ENCODE results near the gene RGS2. TPM values are rescaled to one million over a fixed set of nuclear protein-coding genes. Genes with fewer than 3 reads are reported as not detected.

The RGS2 gene, protein sequence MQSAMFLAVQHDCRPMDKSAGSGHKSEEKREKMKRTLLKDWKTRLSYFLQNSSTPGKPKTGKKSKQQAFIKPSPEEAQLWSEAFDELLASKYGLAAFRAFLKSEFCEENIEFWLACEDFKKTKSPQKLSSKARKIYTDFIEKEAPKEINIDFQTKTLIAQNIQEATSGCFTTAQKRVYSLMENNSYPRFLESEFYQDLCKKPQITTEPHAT
- total RNA-seq, result 65.2 TPM

DNA sequence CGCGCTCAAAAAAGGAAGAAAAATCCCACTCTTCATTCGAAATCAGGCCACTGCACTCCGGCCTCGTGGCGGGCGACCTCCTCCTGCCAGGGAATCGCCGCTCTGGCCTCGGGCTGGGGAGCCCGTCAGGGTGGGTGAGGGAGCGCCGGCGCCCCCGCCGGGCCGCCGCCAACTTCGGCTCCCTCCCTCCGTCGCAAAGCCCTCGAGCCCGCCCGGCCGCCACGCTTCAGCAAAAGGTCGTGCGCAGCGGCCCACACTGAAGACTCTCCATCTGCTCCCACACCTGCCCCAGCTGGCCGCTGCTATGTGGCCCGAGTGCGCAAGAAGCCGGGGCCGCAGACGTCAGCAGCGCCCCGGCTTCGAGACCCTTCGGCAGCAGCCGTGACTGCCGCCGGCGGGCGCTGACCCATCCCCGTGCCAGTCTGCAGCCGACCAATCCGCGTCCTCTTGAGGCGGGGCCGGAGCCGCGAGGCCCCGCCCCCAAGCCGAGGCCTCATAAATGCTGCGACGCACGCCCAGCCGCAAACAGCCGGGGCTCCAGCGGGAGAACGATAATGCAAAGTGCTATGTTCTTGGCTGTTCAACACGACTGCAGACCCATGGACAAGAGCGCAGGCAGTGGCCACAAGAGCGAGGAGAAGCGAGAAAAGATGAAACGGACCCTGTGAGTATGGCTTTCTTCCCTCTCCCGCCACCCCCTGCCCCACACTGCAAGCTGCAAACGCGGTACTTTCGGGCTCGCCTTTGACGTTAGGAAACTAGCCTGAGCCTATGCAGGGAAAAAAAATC, at the start of gene RGS2:
RGS2 (plus strand) TSS at position 522 of the 789 bp plus-strand sequence; CDS start at position 555, 33 bp downstream.
- peak; percentile 93 for DNase-seq (ENCODE audit: low spot score)

DNA sequence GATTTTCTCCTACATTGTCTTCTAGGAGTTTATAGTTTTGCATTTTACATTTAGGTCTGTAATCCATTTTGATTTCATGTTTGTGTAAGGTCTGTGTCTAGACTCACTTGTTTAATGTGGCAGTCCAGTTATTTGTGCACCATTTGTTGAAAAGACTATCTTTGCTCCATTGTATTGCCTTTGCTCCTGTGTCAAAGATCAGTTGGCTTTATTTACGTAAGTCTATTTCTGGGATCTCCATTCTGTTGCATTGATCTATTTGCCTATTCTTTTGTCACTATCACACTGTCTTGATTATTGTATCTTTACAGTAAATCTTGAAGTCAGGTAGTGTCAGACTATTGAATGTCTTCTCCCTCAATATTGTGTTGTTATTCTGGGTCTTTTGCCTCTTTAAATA, 49.7 kb upstream of the RGS2 start:
- no peak for DNase-seq (ENCODE audit: low spot score)

DNA sequence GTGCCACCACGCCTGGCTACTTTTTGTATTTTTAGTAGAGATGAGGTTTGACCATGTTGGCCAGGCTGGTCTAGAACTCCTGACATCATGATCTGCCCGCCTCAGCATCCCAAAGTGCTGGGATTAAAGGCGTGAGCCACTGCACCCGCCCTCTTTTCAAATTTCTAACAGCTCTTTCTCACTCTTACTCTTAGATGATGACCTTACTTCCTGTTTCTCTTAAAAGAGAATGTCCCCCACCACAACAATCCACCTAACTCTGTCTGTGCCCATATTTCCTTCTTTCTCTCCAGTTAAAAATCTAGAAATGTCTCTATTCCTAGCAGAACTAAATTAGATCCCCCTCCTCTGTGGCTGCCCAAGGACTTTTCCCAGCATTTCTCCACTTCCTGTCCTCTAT, 46.6 kb upstream of the RGS2 start:
- DNase-seq (ENCODE audit: low spot score), result no peak

DNA sequence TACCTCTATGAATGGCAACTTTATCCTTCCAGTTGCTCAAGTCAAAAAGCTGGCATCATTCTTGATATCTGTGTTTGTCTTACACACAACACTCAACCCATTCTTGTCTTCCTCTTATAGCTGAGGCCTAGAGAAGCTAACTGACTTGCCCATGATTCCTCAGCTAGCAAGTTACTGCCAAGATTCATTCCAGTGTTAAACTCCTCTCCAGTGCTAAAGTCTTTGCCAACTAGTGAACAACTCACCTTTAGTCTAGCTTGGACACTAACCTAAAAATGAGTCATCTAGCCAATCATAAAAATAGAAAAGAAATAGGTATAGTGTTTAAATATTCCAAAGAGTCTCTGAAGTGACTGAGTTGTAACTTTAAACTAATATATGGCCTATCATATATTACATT, 45.6 kb upstream of the RGS2 start:
- no peak for DNase-seq (ENCODE audit: low spot score)

DNA sequence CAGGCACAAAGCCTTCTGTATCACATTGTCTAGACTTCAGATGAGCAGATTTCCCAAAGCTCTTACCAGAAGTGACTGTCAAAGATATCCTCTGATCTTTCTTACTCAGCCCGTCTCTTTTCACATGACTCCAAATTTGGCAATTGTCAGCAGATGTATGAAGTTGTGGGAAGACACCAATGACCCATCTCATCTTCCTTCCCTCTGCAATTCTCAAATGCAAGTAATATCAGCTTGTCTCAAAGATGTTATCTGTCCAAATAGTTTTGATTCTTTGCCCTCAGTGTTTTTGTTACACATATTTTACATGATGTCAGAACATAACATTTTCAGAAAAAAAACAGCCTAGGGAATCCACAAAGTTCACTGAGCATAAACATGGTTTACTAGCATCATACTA, 45.1 kb upstream of the RGS2 start:
- no peak for DNase-seq (ENCODE audit: low spot score)

DNA sequence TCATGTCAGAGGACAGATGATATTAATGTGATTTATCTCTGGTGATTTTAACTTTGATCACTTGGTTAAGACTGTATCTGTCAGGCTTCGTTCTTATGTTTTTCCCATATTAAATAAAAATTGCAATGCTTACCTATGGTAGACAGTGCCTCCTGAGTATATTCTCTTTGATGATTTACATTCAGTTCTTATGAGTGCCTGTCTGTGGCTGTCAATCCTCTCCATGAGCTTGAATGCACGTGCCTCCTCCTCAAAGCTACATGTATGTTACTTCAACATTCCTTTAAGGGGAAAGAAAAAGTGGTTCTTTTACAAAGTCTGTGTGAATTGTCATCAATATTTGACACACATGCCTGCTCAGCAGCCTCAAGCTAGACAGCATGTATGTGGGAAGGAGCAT, 44.2 kb upstream of the RGS2 start:
- no peak for DNase-seq (ENCODE audit: low spot score)

DNA sequence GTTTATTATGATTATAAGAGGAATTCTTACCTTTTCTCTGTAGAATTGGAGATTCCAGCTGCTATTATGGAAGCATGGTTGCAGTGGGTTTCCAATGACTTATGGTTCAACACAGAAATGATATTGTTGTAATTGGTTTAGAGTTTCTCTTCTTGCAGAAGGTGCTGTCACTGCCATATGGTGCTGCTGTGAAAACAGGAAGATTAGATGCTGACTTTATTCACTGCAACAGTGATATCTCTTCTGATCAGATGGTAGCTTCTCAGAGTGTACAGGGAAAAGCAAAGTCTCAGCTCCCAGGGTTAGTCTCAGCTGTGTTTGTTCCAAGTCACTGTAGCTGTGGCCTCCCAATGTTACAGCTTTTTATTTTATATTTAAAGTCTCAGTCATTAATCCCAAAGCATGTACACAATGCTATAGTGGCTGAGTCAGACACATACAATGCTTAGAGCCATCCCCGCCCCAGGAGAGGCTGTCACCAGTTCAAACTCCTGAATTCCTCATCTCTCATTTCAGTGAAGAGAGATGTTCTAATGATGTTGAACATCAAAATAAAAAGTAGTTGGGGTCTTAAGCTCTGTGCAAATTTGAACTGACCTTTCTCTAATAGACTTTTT, 42.7 kb upstream of the RGS2 start:
- DNase-seq (ENCODE audit: low spot score), result no peak

DNA sequence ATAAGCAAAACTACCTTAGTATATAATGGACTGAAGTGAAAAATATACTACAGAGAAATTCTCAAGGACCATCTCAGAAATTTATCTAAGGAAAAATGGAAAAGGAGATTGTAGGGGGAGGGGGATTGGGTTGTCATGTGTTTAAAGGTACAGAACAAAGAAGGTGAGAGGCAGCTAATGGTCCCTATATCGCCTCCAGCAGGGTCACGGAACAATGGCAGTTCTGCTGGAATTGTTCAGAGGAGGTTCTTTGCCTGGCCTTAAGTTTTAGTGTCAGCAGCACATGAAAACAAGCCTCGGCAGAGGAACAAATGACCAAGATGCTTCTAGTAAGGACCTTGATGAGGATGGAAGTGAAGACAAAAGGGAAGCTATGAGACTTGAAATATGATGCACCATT, 42.0 kb upstream of the RGS2 start:
- DNase-seq (ENCODE audit: low spot score), result no peak

DNA sequence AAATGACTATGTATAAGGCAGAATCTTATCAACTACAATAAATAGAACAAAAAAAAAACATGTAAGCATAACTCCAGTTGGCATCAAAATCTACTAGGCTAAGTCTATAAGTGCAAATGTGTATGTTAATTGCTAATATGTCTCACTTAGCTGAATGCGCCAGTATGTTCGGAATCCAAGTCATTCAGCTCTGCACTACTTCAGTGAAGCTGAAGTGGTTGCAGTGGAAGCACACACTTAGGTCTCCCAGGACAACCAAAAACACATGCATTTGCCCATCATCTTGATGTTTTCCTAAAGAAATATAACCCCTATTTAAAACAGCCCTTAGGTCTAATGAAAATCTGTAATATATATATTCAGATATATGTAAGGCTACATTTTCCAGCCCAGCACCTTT, 41.0 kb upstream of the RGS2 start:
- DNase-seq (ENCODE audit: low spot score), result no peak

DNA sequence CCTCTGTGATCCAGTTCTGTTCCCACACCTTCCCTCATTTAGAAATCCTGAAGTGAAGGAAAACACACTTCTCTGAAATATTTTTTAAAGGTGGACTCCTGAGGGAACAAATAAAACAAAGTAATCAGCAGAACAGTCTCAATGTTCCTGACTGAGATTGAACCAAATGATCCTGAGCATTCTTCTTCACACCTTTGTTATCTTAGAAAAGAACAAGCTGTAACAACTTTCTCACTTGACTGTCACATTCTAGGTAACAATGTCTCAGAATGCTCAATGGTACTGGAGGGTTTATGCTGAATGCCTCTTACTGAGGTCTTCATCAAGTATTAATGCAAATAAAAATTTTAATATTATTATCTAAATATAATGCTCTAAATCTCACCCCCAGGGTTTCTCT, 40.4 kb upstream of the RGS2 start:
- DNase-seq (ENCODE audit: low spot score), result no peak

DNA sequence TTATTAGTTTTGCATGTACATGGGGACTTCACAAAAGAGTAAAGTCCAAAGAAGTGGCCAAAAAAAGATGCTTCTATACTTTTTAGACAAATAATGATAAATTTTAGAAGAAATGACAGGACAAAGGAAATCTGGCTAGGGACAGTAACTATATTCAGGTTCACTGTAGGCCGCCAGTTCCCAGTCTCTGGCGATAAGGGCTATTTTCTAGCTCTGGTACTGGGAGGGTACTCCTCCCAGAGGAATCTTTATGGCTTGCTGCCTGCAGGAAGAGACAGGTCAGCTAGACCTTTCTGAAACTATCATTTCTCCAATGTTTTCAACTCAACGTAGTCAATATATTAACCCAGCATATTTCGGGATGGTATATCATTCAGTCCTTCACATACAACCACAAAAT, 37.5 kb upstream of the RGS2 start:
- DNase-seq (ENCODE audit: low spot score), result no peak

DNA sequence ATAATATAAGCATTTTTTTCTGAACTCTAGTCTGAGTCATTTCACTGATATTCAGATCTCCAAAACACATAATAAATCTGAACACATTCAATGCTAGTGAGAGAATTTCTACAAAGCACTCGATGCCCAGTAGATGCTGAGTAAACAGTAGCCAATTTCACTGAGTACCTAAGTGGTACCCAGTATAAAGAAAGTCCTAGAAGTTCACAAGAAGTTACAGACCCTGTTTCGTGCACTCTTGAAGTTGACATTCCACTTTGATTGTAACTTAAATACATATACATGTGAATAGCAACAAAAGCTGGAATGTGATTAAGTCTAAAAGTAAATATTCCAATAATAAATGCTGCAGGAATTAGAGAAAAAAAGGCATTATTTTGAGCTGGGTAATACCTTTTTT, 33.2 kb upstream of the RGS2 start:
- no peak for DNase-seq (ENCODE audit: low spot score)

DNA sequence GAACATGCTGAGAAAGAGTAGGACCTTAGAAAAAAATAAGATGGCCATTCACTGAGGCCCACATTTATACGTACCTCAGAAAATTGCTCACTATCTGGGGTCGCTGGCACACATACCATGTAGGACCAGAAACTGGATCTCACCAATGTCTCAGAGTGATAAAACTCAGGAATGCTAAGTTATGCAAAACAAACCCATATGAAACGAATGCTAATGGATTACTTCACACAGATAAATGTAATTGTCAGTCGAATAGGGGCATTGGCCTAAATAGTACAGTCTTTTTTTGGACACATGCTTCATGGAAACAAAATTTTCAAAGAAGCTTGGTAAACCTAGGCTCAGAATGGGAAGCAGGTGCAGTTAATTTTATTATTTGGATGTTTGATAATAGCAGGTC, 32.6 kb upstream of the RGS2 start:
- no peak for DNase-seq (ENCODE audit: low spot score)

DNA sequence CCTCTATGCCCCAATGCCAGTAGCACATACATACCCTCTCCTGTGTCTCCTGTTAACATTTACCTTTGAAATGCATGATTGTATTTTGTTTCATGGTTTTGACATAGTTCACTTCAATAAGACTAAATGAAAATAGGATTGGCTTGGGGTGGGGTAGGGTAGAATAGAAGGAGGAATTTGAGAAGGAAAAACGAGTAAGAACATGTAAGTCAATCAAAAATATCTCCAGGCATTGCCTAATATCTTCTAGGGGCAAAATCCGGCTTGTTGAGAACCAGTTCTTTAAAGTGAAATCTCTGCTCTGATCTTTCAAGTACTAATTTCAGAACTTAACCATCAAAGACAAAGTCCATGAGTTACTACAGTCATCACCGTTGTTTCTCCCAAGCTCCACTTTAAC, 31.8 kb upstream of the RGS2 start:
- DNase-seq (ENCODE audit: low spot score), result no peak

DNA sequence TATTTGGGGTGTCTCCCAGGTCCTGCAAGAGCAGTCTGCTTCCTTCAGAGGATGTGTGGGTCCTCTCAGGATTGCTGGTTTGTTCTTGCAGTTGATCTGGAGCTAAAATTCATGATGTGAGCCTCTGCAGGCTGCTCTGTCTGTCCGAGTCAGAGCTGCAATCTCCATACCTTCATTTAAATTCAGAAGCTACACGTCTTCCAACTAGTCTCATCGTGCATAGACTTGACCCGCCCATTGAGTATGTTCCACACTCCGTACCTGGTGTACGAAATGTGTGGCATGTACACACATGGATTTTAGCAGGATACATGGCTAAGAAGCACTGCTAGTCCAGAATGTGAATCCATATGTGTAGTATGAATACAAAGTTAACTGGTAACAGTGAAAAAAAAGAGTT, 25.0 kb upstream of the RGS2 start:
- no peak for DNase-seq (ENCODE audit: low spot score)

DNA sequence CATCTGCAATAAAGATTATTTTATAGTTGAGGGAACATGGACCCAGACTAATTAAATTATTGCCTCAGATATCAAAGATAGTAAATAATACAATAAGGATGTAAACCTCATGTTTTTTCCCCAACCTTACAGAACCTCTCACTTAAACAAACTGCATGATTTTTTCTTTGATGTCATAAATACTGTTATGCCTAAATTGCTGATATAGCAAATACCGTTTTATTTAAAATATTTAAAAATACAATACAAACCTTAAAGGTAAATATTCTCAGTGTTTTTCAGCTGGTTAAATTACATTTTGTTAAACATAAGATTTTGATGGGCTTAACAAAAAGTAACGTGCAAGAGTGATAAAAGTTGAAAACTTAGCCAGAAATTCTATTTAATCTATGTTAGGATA, 24.4 kb upstream of the RGS2 start:
- no peak for DNase-seq (ENCODE audit: low spot score)

DNA sequence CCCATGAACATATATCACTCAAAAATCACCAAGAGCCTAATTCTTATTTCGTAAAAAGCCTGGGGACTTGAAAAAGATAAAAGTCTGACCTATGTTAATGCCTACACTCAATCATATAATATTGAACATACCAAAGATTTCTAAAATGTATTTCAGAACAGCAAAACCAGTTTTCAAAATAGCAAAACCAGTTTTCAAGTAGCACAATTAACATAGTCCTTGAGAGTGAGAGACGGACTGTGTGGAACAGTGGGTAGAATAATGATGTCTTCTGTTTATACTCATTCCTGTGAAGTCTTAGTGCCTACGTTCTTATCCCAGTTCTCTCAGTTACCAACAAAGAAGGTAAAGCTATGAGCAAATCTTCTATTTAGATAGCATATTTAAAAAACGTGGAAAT, 22.3 kb upstream of the RGS2 start:
- DNase-seq (ENCODE audit: low spot score), result no peak

DNA sequence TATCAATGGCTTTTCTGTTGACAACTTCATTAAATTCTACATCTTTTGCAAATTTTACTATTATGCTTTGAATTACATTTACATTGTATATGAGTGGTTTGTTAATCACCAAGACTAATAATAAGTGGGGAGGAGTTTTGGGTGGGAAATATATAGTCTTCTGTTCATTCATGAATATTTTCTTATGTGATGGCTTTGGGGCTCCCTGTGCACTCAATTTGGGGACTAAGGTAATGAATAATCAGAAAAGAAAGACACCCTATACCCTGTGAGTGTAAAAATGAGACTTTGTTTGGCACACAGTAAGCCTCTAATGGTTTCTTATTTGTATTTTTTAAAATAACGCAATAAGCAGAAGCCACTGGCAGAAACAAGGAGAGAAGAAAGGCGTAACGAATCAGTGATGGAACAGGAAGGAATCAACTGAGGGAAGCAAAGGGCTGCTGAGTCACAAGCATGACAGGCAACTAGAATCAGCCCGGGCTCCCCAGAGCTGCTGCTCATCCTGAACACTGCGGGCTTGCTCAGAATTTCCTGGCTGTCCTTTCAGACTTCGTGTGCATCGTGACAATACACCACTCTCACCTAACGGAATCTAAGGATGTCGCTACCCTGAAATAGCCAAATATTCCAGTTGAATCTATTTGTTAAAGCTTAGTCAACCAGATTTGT, 20.8 kb upstream of the RGS2 start:
- no peak for DNase-seq (ENCODE audit: low spot score)

DNA sequence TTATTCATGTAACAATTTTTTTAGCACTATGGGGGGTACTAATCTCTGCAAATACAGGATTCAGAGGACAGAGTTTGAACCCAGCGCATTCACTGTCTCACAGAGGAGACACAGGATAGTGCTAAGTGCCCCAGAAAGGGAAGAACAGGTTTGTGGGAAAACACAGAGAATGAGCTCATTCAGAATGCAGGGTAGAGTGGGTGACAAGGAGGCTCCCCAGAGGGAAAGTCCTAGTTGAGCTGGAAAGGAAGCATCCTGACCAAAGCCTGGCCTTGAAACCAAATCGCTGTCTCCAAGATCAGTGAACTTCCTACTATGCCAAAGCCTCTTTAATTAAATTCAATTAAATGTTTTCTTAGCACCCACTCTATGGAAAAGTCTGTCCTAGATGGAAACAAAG, 19.0 kb upstream of the RGS2 start:
- no peak for DNase-seq (ENCODE audit: low spot score)

DNA sequence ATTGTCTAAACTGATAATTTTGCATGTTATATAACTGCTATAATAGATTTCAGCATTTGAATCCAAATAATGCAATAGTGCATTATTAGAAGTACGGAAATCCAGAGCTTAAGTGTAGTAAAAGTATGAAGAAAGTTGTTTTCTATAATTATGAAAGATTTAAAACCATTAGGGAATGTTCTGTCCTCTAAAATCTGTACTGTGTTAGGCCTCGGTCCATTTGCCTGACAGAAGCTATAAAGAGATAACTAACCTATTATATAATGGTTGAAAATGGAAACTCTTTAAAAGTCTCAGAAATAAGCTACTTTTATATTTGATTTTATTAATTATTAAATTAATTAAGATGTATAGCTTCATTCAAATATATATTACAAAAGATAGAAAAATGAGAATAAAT, 16.2 kb upstream of the RGS2 start:
- DNase-seq (ENCODE audit: low spot score), result no peak

DNA sequence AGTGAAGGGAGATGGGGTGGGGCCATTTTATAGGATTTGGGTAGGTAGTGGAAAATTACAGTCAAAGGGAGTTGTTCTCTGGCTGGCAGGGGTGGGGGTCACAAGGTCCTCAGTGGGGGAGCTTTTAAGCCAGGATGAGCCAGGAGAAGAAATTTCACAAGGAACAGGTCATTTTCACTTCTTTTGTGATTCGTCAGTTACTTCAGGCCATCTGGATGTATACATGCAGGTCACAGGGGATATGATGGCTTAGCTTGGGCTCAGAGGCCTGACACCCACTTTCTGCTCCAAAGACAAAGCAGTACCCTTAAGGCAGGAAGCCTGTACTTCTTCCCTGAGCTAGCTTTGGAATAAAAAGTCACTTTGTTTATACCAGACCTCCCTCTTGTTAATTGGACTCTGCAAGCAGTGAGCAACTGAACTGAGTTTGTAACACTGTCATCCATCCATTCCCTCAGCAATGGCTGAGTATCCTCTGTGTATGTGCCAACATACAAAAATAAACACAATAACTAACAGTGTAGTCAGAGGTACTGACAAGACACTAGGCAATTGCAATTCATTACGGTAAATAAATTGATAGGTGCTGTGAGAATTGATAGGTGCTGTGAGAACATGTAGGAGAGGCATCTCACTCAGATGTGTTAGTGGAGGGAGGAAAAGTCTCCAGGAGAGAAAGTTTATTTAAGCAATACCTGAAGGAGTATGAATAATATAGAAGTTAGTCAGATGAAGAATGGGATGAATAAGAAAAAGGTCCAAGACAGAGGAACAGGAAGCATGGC, 14.7 kb upstream of the RGS2 start:
- DNase-seq (ENCODE audit: low spot score), result no peak

DNA sequence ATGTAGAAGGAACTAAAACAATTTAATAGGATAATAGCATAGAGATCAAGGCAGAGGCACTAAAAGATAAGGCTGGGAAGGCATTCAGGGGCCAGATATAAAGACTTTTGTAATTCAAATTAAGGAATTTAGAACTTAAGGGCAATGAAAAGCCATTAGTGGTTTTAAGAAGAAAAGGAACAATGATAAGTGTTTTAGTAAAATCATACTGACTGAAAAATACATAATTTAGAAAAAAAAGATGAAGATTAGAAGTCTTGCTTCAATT, 14.1 kb upstream of the RGS2 start:
- DNase-seq (ENCODE audit: low spot score), result no peak

All from ureter (tissue), 1 donor.